T47D (cell line): ENCODE measurements around the gene TCP11X2.
A peak's percentile ranks its signal among the peaks of the same experiment; 100 is the strongest.
"Not testable (repeated sequence)": the region's sequence is repeated elsewhere in the genome, so short reads cannot be mapped to it uniquely, and the experiment has no call there.

Source experiments
- DNase-seq, 2 experiments: peaks; one replicate each; pipeline versions ENCODE4 v3.0.0 to v3.0.0-alpha.2; 2011 to 2012; ENCODE audit warnings: low read depth in 1 of 2, low spot score in 1 of 2
- JUND ChIP-seq: IDR thresholded peaks from 2 replicates; pipeline ENCODE4 v1.6.1; 2012; ENCODE audit warnings: low read depth
- in situ Hi-C: cut with HindIII; loops from 2 replicates; pipeline ENCODE4 v1.10.0; 2016; ENCODE audit warnings: low sequenced_read_pairs, low pct_unique_long_range_greater_than_20kb

TCP11X2 gene

GRCh38 chrX:102471762-102472220 is at the start of gene TCP11X2:
Gene TCP11X2 (minus strand): TSS chrX:102471812.
- DNase-seq, in situ Hi-C loops: not testable (repeated sequence)

DNA sequence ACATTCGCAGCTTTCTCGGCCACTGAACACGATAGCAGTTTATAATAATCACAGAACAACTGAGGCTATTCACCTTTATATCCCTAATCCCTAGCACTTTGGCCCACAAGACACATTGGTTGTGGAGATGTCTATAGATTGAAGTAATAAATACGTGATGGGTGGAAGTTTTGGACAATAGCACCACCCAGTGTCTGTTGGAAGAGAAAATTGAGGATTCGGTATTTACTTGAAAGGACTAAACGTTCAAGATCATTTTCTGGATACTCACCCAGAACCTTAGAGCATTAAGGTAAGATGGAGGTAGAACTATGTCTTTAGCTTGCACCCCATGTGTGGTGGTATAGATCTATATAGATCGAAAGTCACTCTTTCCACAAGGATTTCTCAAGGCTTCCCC is 45.7 kb upstream of the TCP11X2 start:
- no peak for TF ChIP-seq JUND
- DNase-seq, result peak in 1 of 2 experiments; percentile 28
- in situ Hi-C loops, result no loop called here

- in situ Hi-C loops, result no loop called here
- no peak for TF ChIP-seq JUND
- peak; percentile 43 to 59 for DNase-seq
Measured at GRCh38 chrX:102515975-102516941, 44.6 kb upstream of the TCP11X2 start, which contains the start of gene TMSB15A. Gene TMSB15A (minus strand): TSS chrX:102516739.

- no peak for TF ChIP-seq JUND
- in situ Hi-C loops, result no loop called here
- DNase-seq, result no peak
Measured at GRCh38 chrX:102514536-102514935, 42.9 kb upstream of the TCP11X2 start.

- DNase-seq, result no peak
- in situ Hi-C loops, result no loop called here
- TF ChIP-seq JUND, result no peak
Measured at GRCh38 chrX:102498732-102499131, 27.1 kb upstream of the TCP11X2 start.

- in situ Hi-C loops, result no loop called here
- DNase-seq, result no peak
Measured at GRCh38 chrX:102491766-102492165, 20.2 kb upstream of the TCP11X2 start.

DNA sequence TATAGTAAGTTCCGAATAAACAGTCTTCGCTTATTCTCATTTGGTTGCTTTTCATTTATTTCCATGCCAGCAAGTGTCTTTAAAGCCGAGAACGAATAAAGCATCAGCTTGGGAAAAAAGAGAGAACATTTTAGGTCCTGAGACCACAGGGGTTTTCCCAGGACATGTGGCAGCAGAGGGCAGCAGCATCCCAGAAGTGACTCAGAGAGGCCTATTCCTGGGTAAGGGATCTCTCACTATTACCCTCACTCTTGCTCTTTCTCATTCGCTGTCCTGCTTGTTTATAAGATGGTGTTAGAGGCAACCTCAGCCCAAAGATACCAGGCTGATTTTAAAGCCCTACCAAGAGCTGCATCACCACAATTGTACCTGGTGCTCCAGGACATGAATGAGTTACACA is 7.2 kb upstream of the TCP11X2 start:
- in situ Hi-C loops, DNase-seq: not testable (repeated sequence)

More at GRCh38 chrX:102491766-102492165, 20.2 kb upstream of the TCP11X2 start:
- TF ChIP-seq JUND, result no peak

- DNase-seq, in situ Hi-C loops: not testable (repeated sequence)
Measured at GRCh38 chrX:102470215-102470614, 1.4 kb downstream of the TCP11X2 start.

GRCh38 chrX:102458615-102459014 is 13.0 kb downstream of the TCP11X2 start:
- in situ Hi-C loops, DNase-seq: not testable (repeated sequence)

- DNase-seq, in situ Hi-C loops: not testable (repeated sequence)
Measured at GRCh38 chrX:102439908-102440307, 31.7 kb downstream of the TCP11X2 start, which contains the start of gene NXF2B. Gene NXF2B (minus strand): TSS chrX:102440008. CDS start chrX:102380036, 59,972 bp downstream.

GRCh38 chrX:102414493-102414892 is 57.1 kb downstream of the TCP11X2 start:
- DNase-seq, in situ Hi-C loops: not testable (repeated sequence)
